Sigmoid colon (tissue), 7 donors: Measurements from ENCODE around the gene PHF14. TPM values are rescaled to one million over a fixed set of nuclear protein-coding genes. Genes with fewer than 3 reads are reported as not detected.

Experiments used
- DNase-seq: peaks from one replicate; pipeline ENCODE4 v3.0.0-alpha.2; 2019
- H3K27ac ChIP-seq, 4 donors: fragments of 200-600 bp; sonication (generic); one replicate each; pipeline ENCODE4 v1.5.1; 2016 to 2019; ENCODE audit warnings: mild to moderate bottlenecking in 1 of 4
- H3K27me3 ChIP-seq, 3 donors: fragments of 200-600 bp; sonication (generic); one replicate each; pipeline ENCODE4 v1.5.1; 2019; ENCODE audit warnings: mild to moderate bottlenecking in 1 of 3
- H3K36me3 ChIP-seq, 4 donors: fragments of 200-600 bp; sonication (generic); one replicate each; pipeline ENCODE4 v1.5.1; 2016 to 2019
- H3K4me1 ChIP-seq, 4 donors: fragments of 200-600 bp; sonication (generic); one replicate each; pipeline ENCODE4 v1.5.1; 2017 to 2019
- H3K4me3 ChIP-seq, 4 donors: fragments of 200-600 bp; sonication (generic); one replicate each; pipeline ENCODE4 v1.5.1; 2017 to 2019; ENCODE audit warnings: mild to moderate bottlenecking in 2 of 4, moderate library complexity in 1 of 4
- H3K9me3 ChIP-seq, 4 donors: fragments of 200-600 bp in 3 of 4; sonication (generic) in 3 of 4; one replicate each; pipeline versions ENCODE4 v1.5.1 to v1.6.1; 2013 to 2019
- EP300 ChIP-seq, 4 donors: sonication (generic); formaldehyde crosslinking; IDR thresholded peaks; one replicate each; pipeline ENCODE4 v1.6.1; 2017; ENCODE audit warnings: antibody characterized with exemption in 4 of 4
- POLR2A ChIP-seq, 2 donors: fragments of 450-650 bp; IDR thresholded peaks; one replicate each; pipeline ENCODE4 v1.6.1; 2016; ENCODE audit warnings: antibody characterized with exemption in 2 of 2, mild to moderate bottlenecking in 2 of 2, moderate library complexity in 2 of 2
- POLR2AphosphoS5 ChIP-seq, 4 donors: sonication (generic); formaldehyde crosslinking; IDR thresholded peaks; one replicate each; pipeline ENCODE4 v1.6.1; 2017; ENCODE audit warnings: antibody characterized with exemption in 4 of 4
- WGBS, 2 donors: extraction: QIAGEN DNeasy Blood & Tissue Kit; methylation state at CpG; one replicate each; pipeline ENCODE4 v1.1.7; 2013; 5-methylcytosine and 5-hydroxymethylcytosine counted together
- intact Hi-C: fragments of 100-400 bp; cut with DNase I; formaldehyde crosslinking; loops from one replicate; pipeline ENCODE4 v1.15.1; 2023
- polyA plus RNA-seq, 3 donors: library from polyadenylated mRNA; stranded (reverse); fragments of 200-250 nt; gene quantifications; one replicate each; pipeline ENCODE4 v1.2.3, GENCODE V29; 2013
- total RNA-seq, 4 donors: library from RNA; depleted of rRNA; stranded (reverse); fragments of >200 nt; gene quantifications; one replicate each; pipeline ENCODE4 v1.1.0, GENCODE V29; 2016
- TF ChIP-seq, protein P1 (sequence below), 4 experiments: fragments of 450-650 bp in 3 of 4; fragments of 200-600 bp in 1 of 4; IDR thresholded peaks; one replicate each; pipeline ENCODE4 v1.5.1; 2016 to 2019; ENCODE audit warnings: antibody characterized with exemption in 4 of 4, mild to moderate bottlenecking in 3 of 4, moderate library complexity in 2 of 4
- donor health status: healthy with polysubstance abuse.
- donor health status: Bipolar disorder and iron deficiency.
- donor health status: healthy.

PHF14 gene
- total and polyA plus RNA-seq, 7 donors, result 10.8 to 47.6 (median 28.8) TPM

DNA sequence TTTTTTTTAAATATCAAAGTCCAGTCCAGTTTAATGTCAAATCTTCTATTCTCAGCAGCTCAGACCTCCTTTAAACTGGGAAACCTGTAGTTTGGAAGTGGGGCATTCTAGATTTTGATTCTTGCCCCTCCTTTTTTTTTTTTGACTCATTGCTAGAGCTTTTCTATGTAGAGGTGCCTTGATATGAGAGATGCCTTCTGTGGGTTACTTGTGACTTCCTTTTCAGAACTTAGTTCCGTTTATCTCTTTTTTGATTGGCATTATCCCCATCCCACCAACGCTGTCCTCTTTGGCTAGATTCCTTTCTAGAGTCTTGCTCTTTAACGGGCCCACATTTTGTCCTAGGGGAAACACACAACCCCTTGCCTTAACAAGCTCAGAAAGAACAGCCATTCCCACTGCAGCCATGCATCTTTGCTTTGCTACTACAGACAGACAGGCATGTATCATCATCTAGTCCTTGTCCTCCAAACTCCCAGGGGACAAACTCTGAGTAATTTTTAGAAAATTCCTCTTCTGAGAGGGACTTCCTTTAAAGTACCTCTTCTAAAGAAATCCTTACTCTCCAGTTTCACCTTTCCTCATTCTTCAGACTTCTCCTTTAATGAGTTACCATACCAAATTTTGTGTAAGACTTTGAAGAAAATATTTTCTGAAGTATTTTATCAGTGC is 153.6 kb downstream of the PHF14 start:
- Histone ChIP-seq H3K4me3 (no peak overlapping the region), H3K36me3 (no peaks in the 10 kb centered on the region), H3K27ac (no peak overlapping the region), H3K9me3 (no peaks in the 10 kb centered on the region), H3K27me3 (no peaks in the 10 kb centered on the region), H3K4me1 (no peaks in the 10 kb centered on the region)
- DNase-seq, result no peak
- intact Hi-C loops, result no loop called here
- 74 to 92% methylated on average over 3 of the region's 3 CpGs for WGBS, 2 donors
- TF ChIP-seq EP300 (IDR thresholded peaks at IDR 0.05) (no peak), POLR2AphosphoS5 (IDR thresholded peaks at IDR 0.05) (no peak), POLR2A (IDR thresholded peaks at IDR 0.05) (no peak)
- TF ChIP-seq, protein P1, sequence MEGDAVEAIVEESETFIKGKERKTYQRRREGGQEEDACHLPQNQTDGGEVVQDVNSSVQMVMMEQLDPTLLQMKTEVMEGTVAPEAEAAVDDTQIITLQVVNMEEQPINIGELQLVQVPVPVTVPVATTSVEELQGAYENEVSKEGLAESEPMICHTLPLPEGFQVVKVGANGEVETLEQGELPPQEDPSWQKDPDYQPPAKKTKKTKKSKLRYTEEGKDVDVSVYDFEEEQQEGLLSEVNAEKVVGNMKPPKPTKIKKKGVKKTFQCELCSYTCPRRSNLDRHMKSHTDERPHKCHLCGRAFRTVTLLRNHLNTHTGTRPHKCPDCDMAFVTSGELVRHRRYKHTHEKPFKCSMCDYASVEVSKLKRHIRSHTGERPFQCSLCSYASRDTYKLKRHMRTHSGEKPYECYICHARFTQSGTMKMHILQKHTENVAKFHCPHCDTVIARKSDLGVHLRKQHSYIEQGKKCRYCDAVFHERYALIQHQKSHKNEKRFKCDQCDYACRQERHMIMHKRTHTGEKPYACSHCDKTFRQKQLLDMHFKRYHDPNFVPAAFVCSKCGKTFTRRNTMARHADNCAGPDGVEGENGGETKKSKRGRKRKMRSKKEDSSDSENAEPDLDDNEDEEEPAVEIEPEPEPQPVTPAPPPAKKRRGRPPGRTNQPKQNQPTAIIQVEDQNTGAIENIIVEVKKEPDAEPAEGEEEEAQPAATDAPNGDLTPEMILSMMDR (IDR thresholded peaks at IDR 0.05), result no peak

DNA sequence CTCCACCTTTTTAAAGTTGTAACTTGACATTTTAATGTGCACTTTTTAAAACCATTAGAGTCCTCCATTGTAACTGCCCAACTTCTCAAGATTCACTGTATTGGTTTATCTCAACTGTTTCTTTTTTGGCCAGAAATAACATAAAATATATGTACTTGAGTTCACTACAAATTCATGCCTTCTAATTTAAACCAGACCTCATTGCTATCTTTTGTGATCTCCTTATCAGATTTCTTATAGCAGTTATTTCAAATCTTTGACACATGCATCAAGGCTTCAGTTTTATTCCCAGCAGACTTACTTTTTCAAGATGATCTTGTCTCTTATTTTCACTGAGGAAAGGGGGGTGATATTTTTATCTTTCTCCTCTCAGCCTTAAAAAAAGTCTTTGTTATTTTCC is 154.3 kb downstream of the PHF14 start:
- Histone ChIP-seq H3K4me1 (no peaks in the 10 kb centered on the region), H3K9me3 (no peaks in the 10 kb centered on the region), H3K27me3 (no peaks in the 10 kb centered on the region), H3K36me3 (no peaks in the 10 kb centered on the region), H3K4me3 (no peak overlapping the region), H3K27ac (no peak overlapping the region)
- DNase-seq, result no peak
- TF ChIP-seq EP300 (IDR thresholded peaks at IDR 0.05), result no peak
- TF ChIP-seq, protein P1 (IDR thresholded peaks at IDR 0.05), result no peak
- TF ChIP-seq POLR2A (IDR thresholded peaks at IDR 0.05), result no peak
- TF ChIP-seq POLR2AphosphoS5 (IDR thresholded peaks at IDR 0.05), result no peak
- intact Hi-C loops, result no loop called here

GRCh38 chr7:11128498-11128897 is 154.8 kb downstream of the PHF14 start:
- 93 to 95% methylated on average over 4 of the region's 4 CpGs for WGBS, 2 donors
- DNase-seq, result no peak
- intact Hi-C loops, result no loop called here

DNA sequence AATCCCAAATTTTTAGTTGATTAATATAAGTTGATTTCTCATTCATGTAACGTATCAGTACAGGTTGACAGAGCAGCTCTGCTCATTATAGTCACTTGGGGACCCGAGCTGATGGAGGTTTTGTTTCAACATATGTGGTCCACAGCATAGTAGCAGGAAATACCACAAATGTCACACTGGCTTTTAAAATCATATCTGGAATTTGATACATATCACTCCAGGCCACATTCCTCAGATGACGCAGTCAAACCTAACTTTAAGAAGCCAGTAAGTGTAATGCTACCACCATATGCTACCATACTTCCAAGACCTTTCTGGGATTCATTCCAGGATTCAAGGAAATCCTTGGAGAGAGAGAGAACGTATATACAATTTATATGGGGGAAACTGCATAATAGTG is 156.3 kb downstream of the PHF14 start:
- WGBS, 2 donors, result 87 to 90% methylated on average over 4 of the region's 4 CpGs
- no peak for DNase-seq
- Histone ChIP-seq H3K9me3 (no peaks in the 10 kb centered on the region), H3K27ac (no peak overlapping the region), H3K4me3 (no peak overlapping the region), H3K36me3 (peaks cover 0 to 6% (median 0%) of the 10 kb centered on the region in 4 donors), H3K4me1 (no peaks in the 10 kb centered on the region), H3K27me3 (no peaks in the 10 kb centered on the region)
- TF ChIP-seq, protein P1 (IDR thresholded peaks at IDR 0.05), result no peak
- no peak for TF ChIP-seq EP300 (IDR thresholded peaks at IDR 0.05)
- no peak for TF ChIP-seq POLR2A (IDR thresholded peaks at IDR 0.05)
- no peak for TF ChIP-seq POLR2AphosphoS5 (IDR thresholded peaks at IDR 0.05)
- intact Hi-C loops, result no loop called here

More at GRCh38 chr7:11128498-11128897, 154.8 kb downstream of the PHF14 start:
- no peaks in the 10 kb centered on the region for H3K4me1 ChIP-seq
- H3K4me3 ChIP-seq, result no peak overlapping the region
- no peak overlapping the region for H3K27ac ChIP-seq
- H3K9me3 ChIP-seq, result no peaks in the 10 kb centered on the region
- no peaks in the 10 kb centered on the region for H3K36me3 ChIP-seq
- no peaks in the 10 kb centered on the region for H3K27me3 ChIP-seq
- TF ChIP-seq, protein P1 (IDR thresholded peaks at IDR 0.05), result no peak
- no peak for TF ChIP-seq POLR2A (IDR thresholded peaks at IDR 0.05)
- no peak for TF ChIP-seq EP300 (IDR thresholded peaks at IDR 0.05)

DNA sequence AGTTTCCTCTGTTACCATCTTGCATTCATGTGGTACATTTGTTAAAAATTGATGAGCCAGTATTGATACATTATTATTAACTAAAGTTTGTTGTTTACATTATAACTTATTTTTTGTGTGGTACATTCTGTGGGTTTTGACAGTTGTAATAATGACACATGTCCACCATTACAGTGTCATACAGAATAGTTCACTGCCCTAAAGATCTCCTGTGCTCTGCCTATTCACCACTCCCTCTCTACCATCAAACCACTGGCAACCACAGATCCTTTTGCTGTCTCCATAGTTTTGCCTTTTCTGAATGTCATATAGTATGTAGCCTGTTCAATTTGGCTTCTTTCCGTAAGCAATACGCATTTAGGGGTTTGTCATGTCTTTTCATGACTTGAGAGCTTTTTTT is 156.9 kb downstream of the PHF14 start:
- 97 to 99% methylated on average over 2 of the region's 2 CpGs for WGBS, 2 donors
- Histone ChIP-seq H3K4me1 (no peaks in the 10 kb centered on the region), H3K9me3 (no peaks in the 10 kb centered on the region), H3K36me3 (peaks cover 0 to 6% (median 0%) of the 10 kb centered on the region in 4 donors), H3K27ac (no peak overlapping the region), H3K27me3 (no peaks in the 10 kb centered on the region), H3K4me3 (no peak overlapping the region)
- intact Hi-C loops, result no loop called here
- no peak for TF ChIP-seq POLR2A (IDR thresholded peaks at IDR 0.05)
- no peak for TF ChIP-seq POLR2AphosphoS5 (IDR thresholded peaks at IDR 0.05)
- no peak for TF ChIP-seq EP300 (IDR thresholded peaks at IDR 0.05)
- TF ChIP-seq, protein P1 (IDR thresholded peaks at IDR 0.05), result no peak
- no peak for DNase-seq
